ENCODE data around the gene ZNF592. TPM values are rescaled to one million over a fixed set of nuclear protein-coding genes. Genes with fewer than 3 reads are reported as not detected.

Gene ZNF592
- total and polyA plus RNA-seq, 2 of the 13 experiments (the other 11 are each of a cell fraction or from before 2014, with no cell fraction given) = 8.2 to 9.8 TPM

DNA sequence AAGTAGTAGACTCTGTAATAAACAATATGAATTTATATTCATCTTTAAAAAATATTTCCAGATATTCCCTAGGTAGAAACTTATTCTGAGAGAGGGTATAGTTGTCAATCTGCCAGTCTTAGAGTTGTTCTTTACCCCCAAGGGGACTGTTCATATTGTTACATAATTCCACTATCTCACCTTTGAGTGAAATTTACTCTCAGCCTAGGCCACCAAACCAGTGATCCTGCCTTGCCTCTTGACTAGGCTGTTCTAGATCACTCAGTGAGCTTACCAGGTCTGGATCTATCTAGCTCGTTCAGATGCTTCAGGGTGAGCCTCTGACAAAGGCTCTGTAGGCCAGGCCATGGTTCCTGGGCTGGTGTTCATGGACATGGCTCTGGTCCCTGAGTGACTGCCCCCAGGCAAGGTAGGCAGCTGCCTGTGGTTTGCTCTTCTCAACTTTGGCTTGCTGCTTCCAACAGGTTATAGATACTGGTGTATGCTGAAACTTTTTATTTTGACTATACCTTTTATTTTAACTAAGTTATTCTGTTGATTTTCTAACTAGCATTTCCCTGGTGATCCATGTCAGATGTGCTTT is 27.6 kb downstream of the ZNF592 start (continued):
- no peak for TF ChIP-seq CBX2 (IDR thresholded peaks at IDR 0.05; ENCODE audit: low read depth, low read length)
- no peak for TF ChIP-seq CBX2 (CRISPR knock-in tag; IDR thresholded peaks at IDR 0.05; ENCODE audit: low read depth)
- TF ChIP-seq ZNF781 (CRISPR knock-in tag; IDR thresholded peaks at IDR 0.05; ENCODE audit: borderline replicate concordance, not compliant biosample characterization) = no peak
- TF ChIP-seq ARNTL (CRISPR knock-in tag; IDR thresholded peaks at IDR 0.05) = no peak
- TF ChIP-seq ZNF619 (CRISPR knock-in tag; IDR thresholded peaks at IDR 0.05) = no peak
- no peak for TF ChIP-seq NR2C2 (CRISPR knock-in tag; IDR thresholded peaks at IDR 0.05; ENCODE audit: borderline replicate concordance)
- no peak for TF ChIP-seq PAX8 (CRISPR knock-in tag; IDR thresholded peaks at IDR 0.05; ENCODE audit: borderline replicate concordance)

DNA sequence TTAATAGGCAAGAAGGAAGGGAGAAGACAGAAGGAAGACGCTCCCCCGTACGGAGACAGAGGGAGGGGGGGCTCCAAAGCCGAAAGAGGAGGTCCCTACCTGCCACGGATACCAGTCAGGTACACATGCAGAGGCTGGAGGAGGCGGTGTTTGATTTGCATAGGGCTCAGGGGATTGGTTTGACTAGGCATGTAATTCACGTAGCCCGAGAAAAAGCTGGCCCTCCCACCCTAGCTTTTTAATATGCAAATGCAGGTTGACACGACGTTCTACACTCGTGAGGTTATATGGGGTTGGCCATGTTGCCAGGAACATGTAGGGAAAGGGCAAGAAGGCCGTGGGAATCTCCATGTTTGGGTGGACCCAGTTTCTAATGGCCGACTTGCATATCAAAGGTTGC is 29.8 kb downstream of the ZNF592 start:
- FAIRE-seq (no peak), DNase-seq (ENCODE audit: low spot score) (no peak), ATAC-seq (no peak)
- no peak overlapping the region for H3K4me2 ChIP-seq (ENCODE audit: low read depth, low read length)
- in situ Hi-C loops (cut with HindIII; ENCODE audit: extremely low pct_ligation_motif_present, low pct_unique_long_range_greater_than_20kb) (no loop called here), intact Hi-C loops (cut with micrococcal nuclease; ENCODE audit: unreplicated experiment) (no loop called here)
- no peaks in the 10 kb centered on the region; a peak in 1 of 5 replicates for H3K27me3 ChIP-seq (ENCODE audit: control insufficient read depth in 1 of 2, insufficient read depth in 2 of 2, low read length in 2 of 2)
- no peak overlapping the region for H3K9ac ChIP-seq (ENCODE audit: insufficient read depth, low read depth, low read length)
- POLR2A ChIA-PET = no interaction called here
- no peak overlapping the region for H3K27ac ChIP-seq (ENCODE audit: extremely low read length, insufficient read depth, low read length)
- peaks cover 14 to 28% of the 10 kb centered on the region in 2 experiments for H3K36me3 ChIP-seq (replicated peaks in 1 of 2; ENCODE audit: control insufficient read depth in 1 of 2, insufficient read depth in 2 of 2, low read length in 2 of 2)
- CTCF ChIA-PET (ENCODE audit: low intra/inter-chr PET ratio, low total read pairs) = no interaction called here
- no peaks in the 10 kb centered on the region; the same call in none of the 2 replicates for H4K20me1 ChIP-seq (ENCODE audit: insufficient read depth, low read length)
- no TSS peak for BruUV-seq (replicated peaks)
- no peak overlapping the region for H3K4me3 ChIP-seq (replicated peaks in 1 of 3; ENCODE audit: insufficient read depth in 1 of 3, low read depth in 2 of 3, low read length in 3 of 3)
- peaks cover 18% of the 10 kb centered on the region for H3K4me1 ChIP-seq (ENCODE audit: insufficient read depth, low read length)
- peaks cover 25% of the 10 kb centered on the region for H3K79me2 ChIP-seq (ENCODE audit: insufficient read depth, low read length)
- no peak overlapping the region for H2AFZ ChIP-seq (ENCODE audit: low read length)
- 98% methylated on average over 13 of the region's 13 CpGs for WGBS (ENCODE audit: low lambda C conversion rate)
- H3K9me3 ChIP-seq (ENCODE audit: low read length) = no peaks in the 10 kb centered on the region
- no peak for TF ChIP-seq PTBP1 (IDR thresholded peaks at IDR 0.05; ENCODE audit: low read depth, low read length, poor library complexity, severe bottlenecking)
- TF ChIP-seq KDM1A (CRISPR knock-in tag; IDR thresholded peaks at IDR 0.05) = no peak
- no peak for TF ChIP-seq ZMYM3 (CRISPR knock-in tag; IDR thresholded peaks at IDR 0.05)
- TF ChIP-seq, protein P1, sequence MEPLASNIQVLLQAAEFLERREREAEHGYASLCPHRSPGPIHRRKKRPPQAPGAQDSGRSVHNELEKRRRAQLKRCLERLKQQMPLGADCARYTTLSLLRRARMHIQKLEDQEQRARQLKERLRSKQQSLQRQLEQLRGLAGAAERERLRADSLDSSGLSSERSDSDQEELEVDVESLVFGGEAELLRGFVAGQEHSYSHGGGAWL (CRISPR knock-in tag; IDR thresholded peaks at IDR 0.05) = no peak
- TF ChIP-seq, protein P2, sequence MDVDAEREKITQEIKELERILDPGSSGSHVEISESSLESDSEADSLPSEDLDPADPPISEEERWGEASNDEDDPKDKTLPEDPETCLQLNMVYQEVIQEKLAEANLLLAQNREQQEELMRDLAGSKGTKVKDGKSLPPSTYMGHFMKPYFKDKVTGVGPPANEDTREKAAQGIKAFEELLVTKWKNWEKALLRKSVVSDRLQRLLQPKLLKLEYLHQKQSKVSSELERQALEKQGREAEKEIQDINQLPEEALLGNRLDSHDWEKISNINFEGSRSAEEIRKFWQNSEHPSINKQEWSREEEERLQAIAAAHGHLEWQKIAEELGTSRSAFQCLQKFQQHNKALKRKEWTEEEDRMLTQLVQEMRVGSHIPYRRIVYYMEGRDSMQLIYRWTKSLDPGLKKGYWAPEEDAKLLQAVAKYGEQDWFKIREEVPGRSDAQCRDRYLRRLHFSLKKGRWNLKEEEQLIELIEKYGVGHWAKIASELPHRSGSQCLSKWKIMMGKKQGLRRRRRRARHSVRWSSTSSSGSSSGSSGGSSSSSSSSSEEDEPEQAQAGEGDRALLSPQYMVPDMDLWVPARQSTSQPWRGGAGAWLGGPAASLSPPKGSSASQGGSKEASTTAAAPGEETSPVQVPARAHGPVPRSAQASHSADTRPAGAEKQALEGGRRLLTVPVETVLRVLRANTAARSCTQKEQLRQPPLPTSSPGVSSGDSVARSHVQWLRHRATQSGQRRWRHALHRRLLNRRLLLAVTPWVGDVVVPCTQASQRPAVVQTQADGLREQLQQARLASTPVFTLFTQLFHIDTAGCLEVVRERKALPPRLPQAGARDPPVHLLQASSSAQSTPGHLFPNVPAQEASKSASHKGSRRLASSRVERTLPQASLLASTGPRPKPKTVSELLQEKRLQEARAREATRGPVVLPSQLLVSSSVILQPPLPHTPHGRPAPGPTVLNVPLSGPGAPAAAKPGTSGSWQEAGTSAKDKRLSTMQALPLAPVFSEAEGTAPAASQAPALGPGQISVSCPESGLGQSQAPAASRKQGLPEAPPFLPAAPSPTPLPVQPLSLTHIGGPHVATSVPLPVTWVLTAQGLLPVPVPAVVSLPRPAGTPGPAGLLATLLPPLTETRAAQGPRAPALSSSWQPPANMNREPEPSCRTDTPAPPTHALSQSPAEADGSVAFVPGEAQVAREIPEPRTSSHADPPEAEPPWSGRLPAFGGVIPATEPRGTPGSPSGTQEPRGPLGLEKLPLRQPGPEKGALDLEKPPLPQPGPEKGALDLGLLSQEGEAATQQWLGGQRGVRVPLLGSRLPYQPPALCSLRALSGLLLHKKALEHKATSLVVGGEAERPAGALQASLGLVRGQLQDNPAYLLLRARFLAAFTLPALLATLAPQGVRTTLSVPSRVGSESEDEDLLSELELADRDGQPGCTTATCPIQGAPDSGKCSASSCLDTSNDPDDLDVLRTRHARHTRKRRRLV (CRISPR knock-in tag; IDR thresholded peaks at IDR 0.05) = no peak
- no peak for TF ChIP-seq ZNF441 (CRISPR knock-in tag; IDR thresholded peaks at IDR 0.05; ENCODE audit: borderline replicate concordance)
- TF ChIP-seq, protein P3, sequence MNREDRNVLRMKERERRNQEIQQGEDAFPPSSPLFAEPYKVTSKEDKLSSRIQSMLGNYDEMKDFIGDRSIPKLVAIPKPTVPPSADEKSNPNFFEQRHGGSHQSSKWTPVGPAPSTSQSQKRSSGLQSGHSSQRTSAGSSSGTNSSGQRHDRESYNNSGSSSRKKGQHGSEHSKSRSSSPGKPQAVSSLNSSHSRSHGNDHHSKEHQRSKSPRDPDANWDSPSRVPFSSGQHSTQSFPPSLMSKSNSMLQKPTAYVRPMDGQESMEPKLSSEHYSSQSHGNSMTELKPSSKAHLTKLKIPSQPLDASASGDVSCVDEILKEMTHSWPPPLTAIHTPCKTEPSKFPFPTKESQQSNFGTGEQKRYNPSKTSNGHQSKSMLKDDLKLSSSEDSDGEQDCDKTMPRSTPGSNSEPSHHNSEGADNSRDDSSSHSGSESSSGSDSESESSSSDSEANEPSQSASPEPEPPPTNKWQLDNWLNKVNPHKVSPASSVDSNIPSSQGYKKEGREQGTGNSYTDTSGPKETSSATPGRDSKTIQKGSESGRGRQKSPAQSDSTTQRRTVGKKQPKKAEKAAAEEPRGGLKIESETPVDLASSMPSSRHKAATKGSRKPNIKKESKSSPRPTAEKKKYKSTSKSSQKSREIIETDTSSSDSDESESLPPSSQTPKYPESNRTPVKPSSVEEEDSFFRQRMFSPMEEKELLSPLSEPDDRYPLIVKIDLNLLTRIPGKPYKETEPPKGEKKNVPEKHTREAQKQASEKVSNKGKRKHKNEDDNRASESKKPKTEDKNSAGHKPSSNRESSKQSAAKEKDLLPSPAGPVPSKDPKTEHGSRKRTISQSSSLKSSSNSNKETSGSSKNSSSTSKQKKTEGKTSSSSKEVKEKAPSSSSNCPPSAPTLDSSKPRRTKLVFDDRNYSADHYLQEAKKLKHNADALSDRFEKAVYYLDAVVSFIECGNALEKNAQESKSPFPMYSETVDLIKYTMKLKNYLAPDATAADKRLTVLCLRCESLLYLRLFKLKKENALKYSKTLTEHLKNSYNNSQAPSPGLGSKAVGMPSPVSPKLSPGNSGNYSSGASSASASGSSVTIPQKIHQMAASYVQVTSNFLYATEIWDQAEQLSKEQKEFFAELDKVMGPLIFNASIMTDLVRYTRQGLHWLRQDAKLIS (CRISPR knock-in tag; IDR thresholded peaks at IDR 0.05) = no peak
- no peak for TF ChIP-seq HDAC6 (IDR thresholded peaks at IDR 0.05; ENCODE audit: low read depth, low read length)
